HG03103 (cell line): ENCODE data around the gene RASSF4.
A peak's percentile ranks its signal among the peaks of the same experiment; 100 is the strongest.

Experiments
- ATAC-seq: cut with Tn5 transposase; IDR thresholded peaks from one replicate; pipeline ENCODE4 v1.9.1; 2021; ENCODE audit warnings: low read depth; ENCODE audit not compliant: unreplicated experiment

The RASSF4 gene

DNA sequence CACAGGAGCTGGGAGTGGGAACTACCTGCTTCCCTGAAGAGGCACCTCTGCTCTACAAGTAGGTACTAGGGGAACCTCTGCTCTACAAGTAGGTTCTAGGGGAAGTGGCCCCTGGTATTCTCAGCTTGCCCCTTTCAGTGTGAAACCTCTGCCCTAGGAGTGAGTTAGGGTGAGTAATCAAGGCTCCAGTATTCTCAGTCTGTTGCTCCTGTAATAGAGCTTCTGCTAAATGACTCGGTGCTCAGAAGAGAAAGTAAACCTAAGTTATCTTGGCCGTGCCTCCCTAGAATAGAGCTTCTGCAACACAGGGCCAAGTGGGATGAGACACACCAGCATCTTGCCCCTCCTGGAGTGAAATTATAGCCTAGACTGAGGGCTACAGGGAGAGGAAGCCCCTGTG, 13.4 kb upstream of the RASSF4 start:
- ATAC-seq, result peak; percentile 42

DNA sequence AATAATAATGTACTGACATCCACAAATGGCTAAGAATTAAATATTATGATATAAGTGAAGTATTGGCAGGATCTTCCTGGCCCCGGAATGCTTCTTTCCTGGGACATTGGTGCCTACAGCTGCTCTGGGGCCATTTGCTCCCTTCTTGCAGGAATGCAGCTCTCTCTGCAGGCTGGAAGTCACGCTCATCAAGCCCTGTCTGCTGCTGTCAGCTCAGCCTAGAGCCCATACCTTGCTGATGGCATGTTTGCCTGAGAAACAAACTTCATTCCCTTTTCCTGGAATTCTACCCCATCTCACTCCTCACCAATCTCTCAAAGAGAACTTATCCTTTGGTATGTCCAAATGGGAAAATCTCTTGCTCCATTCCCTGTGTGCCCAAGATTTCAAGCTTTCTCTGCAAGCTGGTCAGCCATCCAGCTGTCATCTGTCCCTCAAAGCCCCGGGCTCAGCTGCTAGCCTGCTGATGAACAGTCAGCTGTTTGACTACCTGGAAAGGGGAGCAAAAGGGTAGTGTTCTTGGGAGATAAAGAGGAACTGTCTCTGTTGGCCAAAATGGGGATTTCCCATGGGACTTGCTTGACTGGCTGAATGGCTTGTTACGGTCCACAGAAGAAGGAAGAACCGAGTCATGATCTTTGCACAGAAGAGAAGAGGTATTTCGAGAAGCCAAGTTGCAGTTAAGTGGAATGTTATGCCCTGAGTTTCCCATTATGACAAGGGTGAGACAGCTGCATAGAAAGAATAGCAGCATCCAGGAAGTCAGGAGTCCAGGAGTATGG, 12.0 kb upstream of the RASSF4 start:
- ATAC-seq, result peak; percentile 44

GRCh38 chr10:44948642-44949041, 11.0 kb upstream of the RASSF4 start:
- no peak for ATAC-seq

- ATAC-seq, result no peak
These were observed 10.3 kb upstream of the RASSF4 start for GRCh38 chr10:44949127-44949802.

DNA sequence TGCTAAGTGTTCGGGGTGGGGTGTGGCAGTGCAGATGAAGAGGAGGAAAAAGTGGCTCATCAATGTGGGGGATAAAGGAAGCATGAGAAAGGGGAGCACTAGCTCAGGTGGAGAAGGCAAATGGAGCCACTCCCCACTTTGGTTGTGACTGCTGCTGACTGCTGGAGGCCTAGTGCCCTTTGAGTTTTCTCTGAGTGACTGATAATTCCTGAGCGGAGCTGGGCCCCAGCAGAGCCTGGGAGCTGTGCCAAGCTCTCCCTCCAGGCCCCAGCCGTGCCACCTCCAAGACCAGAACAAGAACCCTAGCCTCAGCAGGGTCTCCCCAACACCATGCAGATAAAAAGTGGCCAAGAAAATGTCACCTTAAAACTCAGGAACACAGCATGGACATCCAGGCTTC, 9.7 kb upstream of the RASSF4 start:
- no peak for ATAC-seq

DNA sequence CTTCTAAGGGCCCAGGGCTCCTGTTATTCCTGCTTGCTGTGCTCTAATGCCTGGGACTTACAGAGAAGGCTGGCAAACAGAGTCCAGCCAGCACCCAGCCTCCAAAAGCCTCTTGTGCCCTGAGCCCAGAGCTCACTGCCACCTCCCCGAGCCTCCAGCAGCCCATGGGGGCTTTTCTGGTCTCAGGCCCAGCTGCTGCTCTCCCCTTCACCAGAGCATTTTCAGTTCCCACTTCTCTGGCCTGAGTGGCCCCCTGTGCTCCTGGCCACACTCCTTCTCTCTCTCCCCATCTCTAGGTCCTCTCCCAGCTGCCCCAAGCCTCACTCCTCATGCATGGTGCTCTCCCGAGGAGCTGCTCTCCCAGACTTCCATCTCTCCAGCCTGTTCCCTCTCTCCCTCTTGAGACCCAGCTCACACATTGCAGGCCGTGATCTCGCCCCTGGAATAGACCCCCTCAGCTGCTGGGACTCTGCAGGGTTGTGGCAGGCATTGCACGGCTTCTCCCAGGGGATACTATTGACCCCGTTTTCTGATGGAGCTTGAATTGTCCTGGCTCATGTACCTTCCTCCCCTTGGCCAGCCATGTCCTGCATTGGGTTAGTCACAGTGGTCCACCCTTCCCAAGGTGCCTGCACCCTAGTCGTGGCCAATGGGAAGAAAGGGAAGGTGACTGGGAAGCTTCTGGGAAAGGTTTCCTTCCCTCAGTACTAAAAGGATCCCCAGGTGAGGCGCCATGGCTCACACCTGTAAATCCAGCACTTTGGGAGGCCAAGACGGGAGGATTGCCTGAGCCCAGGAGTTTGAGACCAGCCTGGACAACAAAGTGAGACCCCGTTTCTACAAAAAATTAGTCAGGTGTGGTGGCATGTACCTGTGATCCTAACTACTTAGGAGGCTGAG, 9.0 kb upstream of the RASSF4 start:
- ATAC-seq, result no peak

GRCh38 chr10:44951576-44952226, 7.9 kb upstream of the RASSF4 start:
- ATAC-seq, result no peak

GRCh38 chr10:44952779-44953231, 6.8 kb upstream of the RASSF4 start:
- no peak for ATAC-seq

GRCh38 chr10:44954042-44954441, 5.6 kb upstream of the RASSF4 start:
- no peak for ATAC-seq

DNA sequence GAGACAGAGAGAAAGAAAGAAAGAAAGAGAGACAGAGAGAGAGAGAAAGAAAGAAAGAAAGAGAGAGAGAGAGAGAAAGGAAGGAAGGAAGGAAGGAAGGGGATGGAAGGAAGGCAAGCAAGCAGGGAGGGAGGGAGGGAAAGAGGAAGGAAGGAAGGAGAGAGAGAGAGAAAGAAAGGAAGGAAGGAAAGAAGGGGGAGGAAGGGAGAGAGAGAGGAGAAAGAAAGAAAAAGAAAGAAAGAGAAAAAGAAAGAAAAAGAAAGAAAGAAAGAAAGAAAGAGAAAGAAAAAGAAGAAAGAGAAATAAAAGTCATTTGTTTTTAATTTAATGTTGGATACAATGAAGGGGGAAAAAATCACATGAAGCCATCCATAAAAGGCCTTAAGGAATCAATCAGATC, 4.6 kb upstream of the RASSF4 start:
- ATAC-seq, result no peak

- no peak for ATAC-seq
These were observed 4.1 kb upstream of the RASSF4 start for GRCh38 chr10:44955413-44956070.

GRCh38 chr10:44956226-44956625, 3.4 kb upstream of the RASSF4 start:
- ATAC-seq, result no peak

- no peak for ATAC-seq
These were observed 2.6 kb upstream of the RASSF4 start for GRCh38 chr10:44956717-44957706.

DNA sequence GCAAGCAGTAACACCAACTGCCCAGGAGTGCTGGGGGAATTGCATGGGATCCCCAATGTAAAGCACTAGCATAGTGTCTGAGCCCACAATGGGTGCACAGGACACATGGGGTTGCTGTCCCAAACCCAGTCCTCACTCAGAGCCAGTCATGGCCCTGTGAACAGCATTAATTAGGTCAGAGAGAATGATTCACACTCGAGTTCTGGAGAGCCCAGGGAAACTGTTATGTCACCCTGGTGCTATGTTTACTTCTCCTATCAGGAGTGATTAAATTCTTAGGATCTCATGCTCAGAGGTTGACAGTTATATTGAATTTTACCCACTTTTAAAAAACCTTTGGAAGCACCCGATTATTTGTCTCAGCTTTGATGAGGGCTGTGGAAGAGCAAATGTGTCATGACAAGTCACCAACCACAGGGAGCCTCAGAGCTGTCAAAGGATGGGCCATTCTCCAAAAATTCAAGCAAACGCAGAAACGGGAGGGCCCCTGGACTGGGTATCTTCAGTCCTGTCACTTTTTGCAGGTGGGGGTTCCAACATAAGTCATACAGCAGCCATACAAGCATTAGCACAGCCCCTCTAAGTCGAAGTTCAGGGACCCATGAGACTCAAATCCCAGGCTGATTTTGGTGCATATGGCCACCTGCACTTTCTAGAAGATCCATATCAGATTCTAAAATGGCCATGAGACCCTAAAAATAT, 1.3 kb upstream of the RASSF4 start:
- no peak for ATAC-seq

DNA sequence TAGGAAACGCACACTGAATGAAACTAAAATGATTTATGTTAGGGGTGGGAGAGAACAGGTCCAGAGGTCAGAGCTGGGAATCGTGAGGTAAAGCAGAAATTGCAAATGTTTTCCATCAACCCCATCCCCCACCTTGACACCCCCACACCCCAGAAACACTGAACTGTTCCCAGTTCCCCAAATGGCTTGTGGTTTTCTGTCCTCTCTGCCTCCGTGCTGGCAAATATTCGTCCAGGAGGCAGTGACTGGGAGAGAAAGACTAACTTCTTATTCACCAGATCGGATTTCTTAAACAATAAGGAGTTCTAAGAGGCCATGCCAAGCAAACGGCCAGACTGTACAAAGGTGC, 730 bp upstream of the RASSF4 start:
- ATAC-seq, result no peak

DNA sequence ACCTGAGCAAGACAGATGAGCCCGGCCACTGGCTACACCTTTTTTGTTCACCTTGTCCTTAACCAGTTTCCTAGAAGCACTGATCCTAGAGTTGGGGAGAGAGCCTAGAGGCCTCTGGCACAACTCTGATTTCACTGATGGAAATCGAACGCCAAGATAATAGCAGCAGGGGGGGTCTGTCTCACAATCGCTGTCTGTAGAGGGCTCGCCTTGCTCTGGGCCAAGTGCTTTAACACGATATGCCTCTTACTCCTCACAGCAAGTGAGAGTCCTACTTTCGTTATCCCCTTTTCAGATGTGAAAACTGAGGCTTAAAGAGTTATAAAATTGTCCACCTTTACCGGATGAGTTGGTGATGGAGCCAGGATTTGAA, 472 bp downstream of the RASSF4 start:
- no peak for ATAC-seq

- no peak for ATAC-seq
These were observed 1.1 kb downstream of the RASSF4 start for GRCh38 chr10:44960482-44961229.

GRCh38 chr10:44961230-44961571, 1.6 kb downstream of the RASSF4 start:
- no peak for ATAC-seq
